ENCODE measurements around the gene LILRA1.

LILRA1 gene

DNA sequence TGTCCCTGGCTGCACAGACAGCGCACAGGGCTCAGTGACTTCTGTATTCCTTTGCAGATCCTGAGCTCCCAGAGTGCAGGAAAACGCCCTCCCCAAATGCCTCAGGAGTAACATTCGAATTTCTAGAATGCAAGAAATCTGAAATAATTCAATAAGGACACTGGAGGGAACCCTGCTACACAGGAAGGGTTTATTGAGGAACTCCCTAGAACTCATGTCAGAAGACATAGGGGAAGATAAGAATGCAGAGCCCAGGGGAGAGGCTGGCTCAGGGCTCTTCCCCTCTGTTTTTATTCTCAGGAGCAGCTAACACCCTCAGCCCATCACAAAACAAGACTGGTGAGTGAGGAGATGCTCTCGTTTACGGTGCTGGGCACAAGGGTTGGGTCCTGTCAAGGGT, 6.8 kb downstream of the LILRA1 start:
- H3K27me3 ChIP-seq (replicated peaks): no peaks in the 10 kb centered on the region
- no peak for DNase-seq
- H3K4me3 ChIP-seq (ENCODE audit: low read depth, low read length): no peak overlapping the region
- TF ChIP-seq, protein P1, sequence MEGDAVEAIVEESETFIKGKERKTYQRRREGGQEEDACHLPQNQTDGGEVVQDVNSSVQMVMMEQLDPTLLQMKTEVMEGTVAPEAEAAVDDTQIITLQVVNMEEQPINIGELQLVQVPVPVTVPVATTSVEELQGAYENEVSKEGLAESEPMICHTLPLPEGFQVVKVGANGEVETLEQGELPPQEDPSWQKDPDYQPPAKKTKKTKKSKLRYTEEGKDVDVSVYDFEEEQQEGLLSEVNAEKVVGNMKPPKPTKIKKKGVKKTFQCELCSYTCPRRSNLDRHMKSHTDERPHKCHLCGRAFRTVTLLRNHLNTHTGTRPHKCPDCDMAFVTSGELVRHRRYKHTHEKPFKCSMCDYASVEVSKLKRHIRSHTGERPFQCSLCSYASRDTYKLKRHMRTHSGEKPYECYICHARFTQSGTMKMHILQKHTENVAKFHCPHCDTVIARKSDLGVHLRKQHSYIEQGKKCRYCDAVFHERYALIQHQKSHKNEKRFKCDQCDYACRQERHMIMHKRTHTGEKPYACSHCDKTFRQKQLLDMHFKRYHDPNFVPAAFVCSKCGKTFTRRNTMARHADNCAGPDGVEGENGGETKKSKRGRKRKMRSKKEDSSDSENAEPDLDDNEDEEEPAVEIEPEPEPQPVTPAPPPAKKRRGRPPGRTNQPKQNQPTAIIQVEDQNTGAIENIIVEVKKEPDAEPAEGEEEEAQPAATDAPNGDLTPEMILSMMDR (IDR thresholded peaks at IDR 0.05; ENCODE audit: low read depth, low read length, missing control alignments): no peak
- no peak overlapping the region for H3K27ac ChIP-seq
- no peaks in the 10 kb centered on the region for H3K36me3 ChIP-seq (replicated peaks)
- in situ Hi-C loops (cut with HindIII; ENCODE audit: low pct_ligation_motif_present, low sequenced_read_pairs): no loop called here

GRCh38 chr19:54606230-54606629, 12.8 kb downstream of the LILRA1 start:
- H3K36me3 ChIP-seq (replicated peaks): no peaks in the 10 kb centered on the region
- no peak for DNase-seq
- in situ Hi-C loops (cut with HindIII; ENCODE audit: low pct_ligation_motif_present, low sequenced_read_pairs): no loop called here
- no peak overlapping the region for H3K4me3 ChIP-seq (ENCODE audit: low read depth, low read length)
- no peaks in the 10 kb centered on the region for H3K27me3 ChIP-seq (replicated peaks)
- TF ChIP-seq, protein P1 (IDR thresholded peaks at IDR 0.05; ENCODE audit: low read depth, low read length, missing control alignments): no peak
- no peak overlapping the region for H3K27ac ChIP-seq

- Histone ChIP-seq H3K27ac (no peak overlapping the region), H3K4me3 (ENCODE audit: low read depth, low read length) (no peak overlapping the region), H3K36me3 (replicated peaks) (no peaks in the 10 kb centered on the region), H3K27me3 (replicated peaks) (no peaks in the 10 kb centered on the region)
- TF ChIP-seq, protein P1 (IDR thresholded peaks at IDR 0.05; ENCODE audit: low read depth, low read length, missing control alignments): no peak
- in situ Hi-C loops (cut with HindIII; ENCODE audit: low pct_ligation_motif_present, low sequenced_read_pairs): no loop called here
- no peak for DNase-seq
These were observed 13.7 kb downstream of the LILRA1 start for GRCh38 chr19:54606891-54607784.

- in situ Hi-C loops (cut with HindIII; ENCODE audit: low pct_ligation_motif_present, low sequenced_read_pairs): no loop called here
- no peak for DNase-seq
- H3K4me3 ChIP-seq (ENCODE audit: low read depth, low read length): no peak overlapping the region
- no peaks in the 10 kb centered on the region for H3K27me3 ChIP-seq (replicated peaks)
- no peak overlapping the region for H3K27ac ChIP-seq
- TF ChIP-seq, protein P1 (IDR thresholded peaks at IDR 0.05; ENCODE audit: low read depth, low read length, missing control alignments): no peak
- no peaks in the 10 kb centered on the region for H3K36me3 ChIP-seq (replicated peaks)
These were observed 14.3 kb downstream of the LILRA1 start for GRCh38 chr19:54607785-54608150.

- Histone ChIP-seq H3K4me3 (ENCODE audit: low read depth, low read length) (no peak overlapping the region), H3K27ac (no peak overlapping the region), H3K27me3 (replicated peaks) (no peaks in the 10 kb centered on the region), H3K36me3 (replicated peaks) (no peaks in the 10 kb centered on the region)
- in situ Hi-C loops (cut with HindIII; ENCODE audit: low pct_ligation_motif_present, low sequenced_read_pairs): no loop called here
- no peak for DNase-seq
- TF ChIP-seq, protein P1 (IDR thresholded peaks at IDR 0.05; ENCODE audit: low read depth, low read length, missing control alignments): no peak
These were observed 14.8 kb downstream of the LILRA1 start for GRCh38 chr19:54608205-54608604.

- H3K4me3 ChIP-seq (ENCODE audit: low read depth, low read length): no peak overlapping the region
- DNase-seq: no peak
- H3K36me3 ChIP-seq (replicated peaks): no peaks in the 10 kb centered on the region
- H3K27me3 ChIP-seq (replicated peaks): no peaks in the 10 kb centered on the region
- in situ Hi-C loops (cut with HindIII; ENCODE audit: low pct_ligation_motif_present, low sequenced_read_pairs): no loop called here
- no peak overlapping the region for H3K27ac ChIP-seq
- TF ChIP-seq, protein P1 (IDR thresholded peaks at IDR 0.05; ENCODE audit: low read depth, low read length, missing control alignments): no peak
These were observed 15.4 kb downstream of the LILRA1 start for GRCh38 chr19:54608792-54609191.
